ENCODE results near the gene EVC. TPM values are rescaled to one million over a fixed set of nuclear protein-coding genes. Genes with fewer than 3 reads are reported as not detected.

The EVC gene
- total RNA-seq, 1 experiment from 2014 or later, result 17.3 TPM

GRCh38 chr4:5824227-5824626, 113.2 kb downstream of the EVC start:
- CTCF ChIA-PET, result interaction anchor here (0.5 kb wide), 1 partner anchor 154 kb away, joined by 3 read pairs; no protein-coding TSS in a partner anchor
- no TSS peak for BruUV-seq (replicated peaks)
- Histone ChIP-seq H3K4me1 (ENCODE audit: insufficient read depth, low read length, poor library complexity, severe bottlenecking) (no peaks in the 10 kb centered on the region), H3K9me3 (ENCODE audit: low read depth, low read length, poor library complexity, severe bottlenecking) (no peaks in the 10 kb centered on the region), H3K4me3 (ENCODE audit: low read depth, low read length, poor library complexity, severe bottlenecking) (no peak overlapping the region), H3K27me3 (replicated peaks; ENCODE audit: insufficient read depth, low read depth, low read length, poor library complexity) (no peaks in the 10 kb centered on the region), H3K36me3 (ENCODE audit: insufficient read depth, low read length, poor library complexity, severe bottlenecking) (peaks cover 41% of the 10 kb centered on the region), H3K27ac (ENCODE audit: low read depth, low read length, poor library complexity, severe bottlenecking) (no peak overlapping the region)
- DNase-seq (ENCODE audit: low spot score), result no peak
- POLR2A ChIA-PET (ENCODE audit: low non-redundant PET), result no interaction called here
- intact Hi-C loops (cut with micrococcal nuclease; ENCODE audit: unreplicated experiment), result loop anchor here (5.0 kb wide), 1 partner anchor 63 kb away; no protein-coding TSS in a partner anchor
- TF ChIP-seq EZH2 (IDR thresholded peaks at IDR 0.05; ENCODE audit: borderline replicate concordance, low read depth, low read length, poor library complexity, severe bottlenecking) (no peak), CTCF (conservative IDR thresholded peaks at IDR 0.05; ENCODE audit: low read depth, low read length) (no peak)

GRCh38 chr4:5824635-5825034, 113.6 kb downstream of the EVC start:
- no TSS peak for BruUV-seq (replicated peaks)
- Histone ChIP-seq H3K27ac (ENCODE audit: low read depth, low read length, poor library complexity, severe bottlenecking) (no peak overlapping the region), H3K4me1 (ENCODE audit: insufficient read depth, low read length, poor library complexity, severe bottlenecking) (no peaks in the 10 kb centered on the region), H3K4me3 (ENCODE audit: low read depth, low read length, poor library complexity, severe bottlenecking) (no peak overlapping the region), H3K27me3 (replicated peaks; ENCODE audit: insufficient read depth, low read depth, low read length, poor library complexity) (no peaks in the 10 kb centered on the region), H3K36me3 (ENCODE audit: insufficient read depth, low read length, poor library complexity, severe bottlenecking) (peaks cover 41% of the 10 kb centered on the region), H3K9me3 (ENCODE audit: low read depth, low read length, poor library complexity, severe bottlenecking) (no peaks in the 10 kb centered on the region)
- TF ChIP-seq CTCF (conservative IDR thresholded peaks at IDR 0.05; ENCODE audit: low read depth, low read length) (peak; percentile 68), EZH2 (IDR thresholded peaks at IDR 0.05; ENCODE audit: borderline replicate concordance, low read depth, low read length, poor library complexity, severe bottlenecking) (no peak)
- intact Hi-C loops (cut with micrococcal nuclease; ENCODE audit: unreplicated experiment), result loop anchor here (5.0 kb wide), 1 partner anchor 63 kb away; no protein-coding TSS in a partner anchor
- DNase-seq (ENCODE audit: low spot score), result peak; percentile 63
- ChIA-PET POLR2A (ENCODE audit: low non-redundant PET) (no interaction called here), CTCF (no interaction called here)

GRCh38 chr4:5825321-5826041, 114.5 kb downstream of the EVC start:
- Histone ChIP-seq H3K27me3 (replicated peaks; ENCODE audit: insufficient read depth, low read depth, low read length, poor library complexity) (no peaks in the 10 kb centered on the region), H3K4me1 (ENCODE audit: insufficient read depth, low read length, poor library complexity, severe bottlenecking) (no peaks in the 10 kb centered on the region), H3K4me3 (ENCODE audit: low read depth, low read length, poor library complexity, severe bottlenecking) (no peak overlapping the region), H3K36me3 (ENCODE audit: insufficient read depth, low read length, poor library complexity, severe bottlenecking) (peaks cover 36% of the 10 kb centered on the region), H3K9me3 (ENCODE audit: low read depth, low read length, poor library complexity, severe bottlenecking) (no peaks in the 10 kb centered on the region), H3K27ac (ENCODE audit: low read depth, low read length, poor library complexity, severe bottlenecking) (no peak overlapping the region)
- TF ChIP-seq EZH2 (IDR thresholded peaks at IDR 0.05; ENCODE audit: borderline replicate concordance, low read depth, low read length, poor library complexity, severe bottlenecking) (no peak), CTCF (conservative IDR thresholded peaks at IDR 0.05; ENCODE audit: low read depth, low read length) (no peak)
- ChIA-PET CTCF (no interaction called here), POLR2A (ENCODE audit: low non-redundant PET) (no interaction called here)
- BruUV-seq (replicated peaks), result no TSS peak
- no peak for DNase-seq (ENCODE audit: low spot score)
- intact Hi-C loops (cut with micrococcal nuclease; ENCODE audit: unreplicated experiment), result no loop called here
